SH-SY5Y (cell line): ENCODE measurements around the gene NOL4L.

Experiments
- GATA2 ChIP-seq: IDR thresholded peaks from 2 replicates; pipeline ENCODE4 v1.6.1; 2011; ENCODE audit warnings: mild to moderate bottlenecking, low read depth, low read length
- GATA3 ChIP-seq: IDR thresholded peaks from 2 replicates; pipeline ENCODE4 v1.6.1; 2011; ENCODE audit warnings: low read depth, mild to moderate bottlenecking, low read length, moderate library complexity

DNA sequence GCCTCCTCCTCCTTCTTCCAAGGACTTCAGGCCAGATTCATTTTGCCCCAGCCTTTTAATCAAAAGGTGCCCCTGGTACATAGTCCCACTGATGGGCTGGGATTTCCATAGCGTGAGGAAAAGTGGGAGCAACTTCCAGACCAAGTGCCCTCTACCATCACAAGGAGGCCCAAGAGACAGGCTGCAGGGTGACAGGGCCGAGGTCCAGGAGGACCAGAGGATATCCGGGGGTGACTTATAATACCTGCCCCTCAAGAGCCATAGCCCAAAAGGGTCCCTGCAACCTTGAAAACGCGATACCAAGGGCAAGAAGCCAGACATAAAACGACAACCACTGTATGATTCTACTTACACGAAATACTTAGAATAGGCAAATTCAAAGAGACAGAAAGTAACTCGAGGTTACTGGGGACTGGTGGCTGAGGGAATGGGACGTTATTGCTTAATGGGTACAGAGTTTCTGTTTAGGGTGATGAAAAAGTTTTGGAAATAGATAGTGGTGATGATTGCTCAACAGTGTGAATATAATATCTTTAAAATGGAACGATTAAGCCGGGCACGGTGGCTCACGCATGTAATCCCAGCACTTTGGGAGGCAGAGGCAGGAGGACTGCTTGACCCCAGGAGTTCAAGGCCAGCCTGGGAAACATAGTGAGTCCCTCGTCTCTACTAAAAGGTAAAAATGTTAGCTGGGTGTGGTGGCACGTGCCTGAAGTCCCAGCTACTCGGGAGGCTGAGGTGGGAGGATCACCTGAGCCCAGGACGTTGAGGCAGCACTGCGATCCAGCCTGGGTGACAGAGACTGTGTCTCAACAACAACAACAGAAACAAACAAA lies 71.9 kb downstream of the NOL4L start:
- no peak for TF ChIP-seq GATA3
- TF ChIP-seq GATA2, result no peak
